Inflammatory macrophage (primary cell): ENCODE data around the gene RPS6KA3.
"Not testable (repeated sequence)": the region's sequence is repeated elsewhere in the genome, so short reads cannot be mapped to it uniquely, and the experiment has no call there.

Experiments used
- DNase-seq, 2 donors: peaks; one replicate each; pipeline ENCODE4 v3.0.0-alpha.2; 2020 to 2022

Gene RPS6KA3

DNA sequence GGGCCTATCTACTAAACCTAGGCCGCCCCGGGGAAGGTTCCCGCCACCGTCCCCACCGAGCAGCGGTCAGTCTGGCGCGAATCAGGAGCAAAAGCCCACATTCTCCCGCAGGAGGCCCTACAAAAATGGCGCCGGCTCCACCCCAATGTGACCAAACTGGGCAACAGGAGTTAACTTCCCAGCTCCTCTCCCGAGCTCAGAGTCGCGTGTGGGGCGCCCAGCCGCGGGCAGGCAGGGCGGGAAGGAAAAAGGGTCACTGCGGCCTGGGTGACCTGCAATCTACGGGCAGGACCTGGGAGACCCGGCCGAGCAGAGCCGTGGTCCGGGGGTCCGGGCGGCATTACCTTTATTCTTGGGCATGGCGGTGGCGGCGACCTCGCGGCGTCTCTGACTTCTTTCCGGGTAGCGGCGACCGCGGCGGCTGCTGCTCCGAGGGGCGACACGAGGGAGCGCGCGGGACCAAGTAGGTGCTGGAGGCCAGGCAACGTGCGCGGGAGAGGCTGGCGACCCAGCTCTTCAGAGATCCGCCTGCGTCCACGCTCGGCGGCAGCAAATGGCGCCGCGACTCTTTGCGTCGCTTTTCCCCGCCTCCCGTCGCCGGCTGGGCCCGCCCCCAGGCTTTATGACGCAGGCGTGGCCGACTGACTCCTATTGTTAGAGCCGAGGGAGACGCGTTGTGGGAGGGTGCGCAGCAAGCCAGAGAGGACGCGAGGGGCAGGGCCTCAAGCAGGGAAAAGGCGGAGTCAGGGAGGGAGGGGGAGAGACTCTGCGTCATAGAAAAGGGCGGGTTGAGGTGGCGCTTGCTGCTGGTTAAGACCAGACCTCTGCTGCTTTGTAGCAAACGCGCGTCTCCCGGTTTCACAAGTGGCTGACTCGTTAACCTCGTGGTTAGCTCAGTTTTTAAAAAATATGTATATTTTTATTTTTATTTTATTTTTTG, 125.2 kb downstream of the RPS6KA3 start, which contains the start of gene EIF1AX:
Gene EIF1AX, minus strand, starts transcription at position 558 of the 940 bp plus-strand sequence. Its CDS starts 198 bp downstream, at position 360.
- DNase-seq, result peak; percentile 96 to 97

DNA sequence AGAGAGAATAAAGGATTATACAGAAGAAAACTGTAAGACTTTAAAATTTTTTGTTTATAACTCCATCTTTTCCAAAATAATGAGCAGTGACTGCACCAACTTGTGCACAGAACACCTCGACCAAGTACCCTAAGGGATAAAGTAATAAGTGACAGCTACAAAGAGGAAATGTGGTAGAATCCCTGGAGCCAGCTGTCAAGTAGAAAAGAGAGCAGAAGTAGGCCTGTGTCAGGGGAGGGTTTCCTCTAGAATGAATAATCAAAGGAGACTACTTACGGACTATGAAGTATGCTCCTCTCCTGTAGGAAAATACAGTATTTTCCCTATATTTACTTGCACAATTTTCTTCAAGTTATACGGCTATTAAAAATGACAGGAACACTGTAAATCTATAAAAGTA, 126.3 kb downstream of the RPS6KA3 start:
- peak in 1 of 2 donors; percentile 4 for DNase-seq

DNA sequence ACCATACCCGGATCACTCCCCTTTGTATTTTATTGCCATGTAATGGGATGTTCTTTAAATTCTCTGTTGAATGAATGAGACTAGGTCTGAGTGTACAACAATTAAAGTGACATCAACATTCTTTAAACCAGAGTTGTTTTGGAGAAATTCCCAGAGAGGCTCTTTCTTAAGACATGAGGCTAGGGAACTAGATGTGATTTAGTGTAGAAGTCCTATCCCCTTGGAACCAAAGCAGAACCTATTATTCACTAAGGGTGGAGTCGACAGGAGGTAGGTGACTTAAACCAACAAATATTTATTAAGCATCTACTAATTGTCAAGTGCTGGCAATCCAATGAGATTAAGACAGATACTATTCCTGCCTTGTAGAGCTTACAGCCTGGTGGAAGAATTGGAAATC, 126.7 kb downstream of the RPS6KA3 start:
- DNase-seq, result no peak

DNA sequence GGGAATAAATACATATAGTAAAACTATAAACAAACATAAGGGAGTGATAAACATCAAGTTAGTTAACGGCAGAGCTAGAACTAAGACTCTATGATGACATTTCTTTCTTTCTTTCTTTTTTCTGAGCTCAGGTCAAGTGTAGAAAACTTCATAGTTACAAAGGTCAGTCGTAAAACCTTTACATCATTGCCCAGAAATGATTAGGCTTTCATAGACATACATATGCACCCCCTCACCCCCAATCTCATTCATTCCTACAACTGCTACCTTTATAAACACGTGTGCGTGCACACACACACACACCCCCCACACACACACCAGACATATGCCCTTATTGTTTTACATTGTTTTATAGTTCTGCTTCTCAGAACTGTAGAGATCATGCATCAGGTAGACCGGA, 130.8 kb downstream of the RPS6KA3 start:
- no peak for DNase-seq

DNA sequence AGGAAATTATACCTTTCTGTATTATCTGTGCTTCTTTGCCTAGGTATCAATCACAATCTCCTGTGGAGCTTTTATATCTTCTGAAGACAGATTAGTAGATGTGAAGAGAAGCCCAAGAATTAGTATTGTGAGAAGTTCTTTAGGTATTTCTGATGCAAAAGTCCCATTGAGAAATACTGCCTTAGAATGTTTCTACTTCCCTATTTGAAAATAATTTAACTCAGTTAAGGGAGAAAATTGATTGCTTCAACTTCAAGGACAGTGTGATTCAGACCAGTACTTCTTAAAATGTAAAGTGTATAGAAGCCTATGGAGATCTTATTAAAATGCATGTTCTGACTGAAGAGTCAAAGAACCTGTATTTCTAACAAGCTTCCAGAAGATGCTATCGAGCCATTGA, 134.0 kb downstream of the RPS6KA3 start:
- peak; percentile 22 to 76 for DNase-seq

DNA sequence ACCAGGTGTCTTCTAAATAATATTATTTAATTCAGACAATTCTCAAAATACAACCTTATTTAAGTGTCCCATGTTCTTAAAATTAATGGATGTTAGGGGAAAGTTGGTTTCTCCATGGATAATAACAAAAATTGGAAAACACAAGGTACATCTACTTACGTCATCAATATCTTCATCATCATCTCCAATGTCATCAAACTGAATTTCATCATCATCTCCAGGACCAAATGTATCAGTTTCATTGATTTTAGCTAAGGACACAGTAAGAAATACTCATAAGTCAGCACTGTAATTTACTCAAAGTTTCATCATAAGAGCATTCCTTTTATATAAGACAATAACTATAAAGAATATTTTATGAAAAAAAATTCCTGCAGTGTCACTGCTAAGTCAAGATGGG, 136.4 kb downstream of the RPS6KA3 start:
- no peak for DNase-seq

DNA sequence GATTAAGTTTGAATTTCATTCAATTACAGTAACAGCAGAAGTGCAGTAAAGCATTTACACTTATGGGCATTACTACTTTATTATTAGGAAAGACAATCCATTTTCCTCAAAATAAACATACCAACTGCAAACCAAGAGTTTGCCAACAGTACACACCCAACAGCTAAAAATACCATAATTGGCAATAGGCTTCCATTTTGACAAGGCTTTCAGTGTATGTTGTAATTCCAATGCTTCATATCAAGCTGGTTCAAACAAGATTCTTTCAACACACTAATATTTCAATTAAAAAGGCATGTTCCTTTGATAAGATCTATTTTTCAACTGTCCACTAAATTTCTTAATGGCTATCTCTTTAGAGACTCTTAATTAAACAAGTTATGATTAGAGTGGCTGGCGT, 137.2 kb downstream of the RPS6KA3 start:
- no peak for DNase-seq

DNA sequence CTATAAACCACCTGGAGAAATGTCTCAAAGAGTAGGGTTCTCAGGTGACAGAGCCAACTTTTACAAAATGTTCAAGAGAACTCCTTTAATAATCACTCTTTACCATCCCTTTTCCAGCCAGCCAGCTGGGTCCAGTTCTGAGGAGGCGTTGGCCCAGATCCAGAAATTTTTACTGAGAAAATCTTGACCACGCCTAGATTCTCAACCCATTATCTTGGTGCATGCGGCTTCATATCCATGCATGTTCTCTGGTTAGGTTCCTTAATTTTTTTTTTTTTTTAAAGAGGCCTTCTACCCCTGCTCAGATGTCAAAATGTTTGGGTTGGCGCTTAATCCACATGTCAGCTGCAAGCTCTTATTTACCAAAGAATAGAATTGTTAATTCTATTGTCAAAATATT, 138.0 kb downstream of the RPS6KA3 start:
- no peak for DNase-seq

DNA sequence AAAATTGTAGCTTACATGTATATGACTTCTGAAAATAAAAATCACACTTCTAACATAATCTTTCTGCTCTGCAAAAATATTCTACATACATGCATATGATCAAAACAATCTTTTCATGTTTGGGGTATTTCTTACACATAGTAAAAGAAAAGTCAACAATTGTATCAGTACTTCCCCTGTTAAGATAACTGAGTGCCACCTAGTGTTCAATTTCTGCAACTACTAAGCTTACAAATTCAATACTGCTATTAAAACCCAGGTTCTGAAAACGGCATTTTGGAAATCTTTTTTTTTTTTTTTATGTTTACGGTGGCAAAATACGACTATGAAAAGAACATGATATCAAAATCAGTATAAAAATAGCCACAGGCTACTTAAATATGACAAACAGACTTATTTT, 139.3 kb downstream of the RPS6KA3 start:
- not testable (repeated sequence) for DNase-seq

DNA sequence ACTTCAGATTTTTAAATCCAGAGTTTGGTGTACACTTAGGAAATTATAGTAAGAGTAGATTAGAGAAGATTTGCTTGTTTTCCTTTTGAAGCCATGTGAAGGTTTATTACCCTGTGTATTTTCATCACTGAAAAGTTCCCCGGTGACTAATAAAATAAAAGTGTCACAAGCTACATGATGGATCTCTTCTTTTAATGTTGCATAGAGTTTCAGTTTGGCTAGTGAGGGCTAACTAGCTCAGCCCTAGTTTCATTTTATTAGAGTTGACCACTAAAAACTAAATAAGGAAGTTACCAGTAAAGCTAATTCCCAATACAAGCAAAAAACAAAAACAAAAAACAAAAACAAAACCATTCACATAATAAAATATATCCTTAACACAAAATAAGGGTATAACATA, 139.9 kb downstream of the RPS6KA3 start:
- DNase-seq, result not testable (repeated sequence)

DNA sequence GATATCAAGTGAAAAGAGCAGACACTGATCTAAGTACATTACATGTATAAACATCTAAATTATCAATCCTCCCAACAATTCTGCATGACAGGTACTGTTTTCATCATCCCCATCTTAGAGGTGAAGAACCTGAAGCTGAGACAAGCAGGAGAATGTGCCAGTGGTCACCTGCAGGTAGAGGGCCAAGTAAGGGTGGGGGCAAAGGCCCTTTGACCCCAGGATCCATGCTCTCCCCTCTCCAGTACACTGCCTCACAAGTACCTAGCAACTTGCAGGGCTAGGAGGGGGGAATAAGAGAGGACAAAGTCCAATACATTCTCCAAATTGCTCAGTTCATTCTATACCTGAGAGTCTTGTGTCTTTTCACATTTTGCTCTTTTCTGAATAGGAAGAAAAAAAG, 141.7 kb downstream of the RPS6KA3 start:
- no peak for DNase-seq

DNA sequence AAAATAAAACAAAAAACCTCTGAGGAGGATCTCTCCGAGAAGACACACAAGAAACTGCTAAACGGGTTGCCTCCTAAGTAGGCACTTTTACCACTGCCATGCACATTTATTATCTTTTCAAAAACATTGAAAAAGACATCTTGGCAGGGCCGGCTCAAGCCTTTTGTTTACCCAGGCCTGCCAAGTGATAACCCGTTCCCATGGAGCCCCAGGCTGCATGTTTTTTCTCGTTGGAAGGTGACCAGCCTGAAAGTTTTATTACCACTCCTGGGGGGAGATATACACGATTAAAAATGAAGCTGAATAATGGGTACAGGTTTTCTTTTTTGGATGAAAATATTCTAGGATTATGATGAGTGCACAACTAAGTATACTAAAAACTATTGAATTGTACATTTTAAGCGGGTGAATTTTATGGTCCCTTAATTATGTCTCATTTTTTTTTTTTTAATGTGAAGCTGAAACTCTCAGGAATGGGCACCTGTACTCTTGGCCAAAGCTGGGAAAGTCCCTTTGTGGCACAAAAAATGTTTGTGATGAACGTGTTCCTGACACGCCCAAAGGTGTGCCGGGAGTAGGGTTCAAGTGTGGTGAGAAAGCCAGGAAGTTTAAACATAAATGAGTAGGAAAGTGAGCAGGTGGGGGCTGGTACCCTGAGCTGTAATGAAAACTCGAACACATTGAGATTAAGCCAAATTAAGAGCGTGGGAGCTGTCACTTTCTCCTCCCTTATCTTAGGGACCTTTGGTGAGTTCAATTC, 148.5 kb downstream of the RPS6KA3 start:
- no peak for DNase-seq

DNA sequence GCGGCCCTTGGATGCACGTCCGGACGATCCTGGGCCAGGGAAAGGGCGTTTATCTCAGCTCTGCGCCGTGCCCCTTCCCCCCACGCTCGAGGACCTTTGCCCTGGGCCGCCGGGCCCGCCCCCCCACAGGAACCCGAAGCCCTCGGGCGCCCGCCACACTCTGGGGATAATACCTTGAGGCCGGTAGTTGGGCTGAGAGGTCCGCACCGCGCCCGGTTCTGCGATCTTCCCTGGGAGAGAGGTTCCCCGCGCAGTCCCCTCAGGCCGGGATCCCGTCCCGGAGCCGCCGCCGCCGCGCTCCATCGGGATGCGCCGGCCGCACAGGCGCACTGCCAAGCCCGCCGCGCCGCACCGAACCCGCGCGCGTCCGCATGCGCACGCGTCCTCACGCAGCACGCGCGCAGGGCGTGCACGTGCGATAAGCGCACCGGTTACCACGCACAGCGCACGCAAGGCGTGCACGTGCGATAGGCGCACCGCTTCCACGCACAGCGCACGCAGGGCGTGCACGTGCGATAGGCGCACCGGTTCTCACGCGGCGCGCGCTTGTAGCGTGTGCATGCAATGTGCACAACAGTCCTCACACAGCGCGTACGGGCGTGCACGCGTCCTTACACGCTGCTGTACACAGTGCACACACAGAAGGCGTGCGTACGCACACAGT, 150.0 kb downstream of the RPS6KA3 start, which contains the start of gene MAP7D2:
Gene MAP7D2, minus strand, starts transcription at position 331 of the 664 bp plus-strand sequence. Its CDS starts 28 bp downstream, at position 303.
- no peak for DNase-seq

DNA sequence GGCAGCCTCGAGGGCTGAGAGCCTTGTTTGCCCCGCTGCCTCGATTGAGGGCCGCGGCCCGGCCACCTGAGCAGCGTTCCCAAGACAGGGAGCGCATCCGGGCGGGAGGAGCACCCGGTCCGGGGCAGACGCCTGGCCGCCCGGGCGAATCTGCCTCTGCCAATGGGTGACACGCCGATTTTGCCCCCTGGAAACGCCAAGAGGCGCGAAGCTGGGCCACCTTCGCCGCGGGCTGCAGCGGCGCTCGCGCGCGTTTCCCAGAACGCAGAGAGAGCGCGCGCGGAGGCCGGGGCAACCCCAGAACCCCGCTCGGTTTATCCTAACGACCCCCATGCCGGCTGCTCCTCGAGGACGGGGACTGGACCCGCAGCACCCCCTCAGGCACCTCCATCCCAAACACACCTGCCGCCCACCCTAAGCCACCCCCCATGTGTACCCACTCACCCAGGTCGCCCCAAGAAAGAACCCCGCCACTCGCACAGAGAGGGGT, 150.6 kb downstream of the RPS6KA3 start:
- no peak for DNase-seq

DNA sequence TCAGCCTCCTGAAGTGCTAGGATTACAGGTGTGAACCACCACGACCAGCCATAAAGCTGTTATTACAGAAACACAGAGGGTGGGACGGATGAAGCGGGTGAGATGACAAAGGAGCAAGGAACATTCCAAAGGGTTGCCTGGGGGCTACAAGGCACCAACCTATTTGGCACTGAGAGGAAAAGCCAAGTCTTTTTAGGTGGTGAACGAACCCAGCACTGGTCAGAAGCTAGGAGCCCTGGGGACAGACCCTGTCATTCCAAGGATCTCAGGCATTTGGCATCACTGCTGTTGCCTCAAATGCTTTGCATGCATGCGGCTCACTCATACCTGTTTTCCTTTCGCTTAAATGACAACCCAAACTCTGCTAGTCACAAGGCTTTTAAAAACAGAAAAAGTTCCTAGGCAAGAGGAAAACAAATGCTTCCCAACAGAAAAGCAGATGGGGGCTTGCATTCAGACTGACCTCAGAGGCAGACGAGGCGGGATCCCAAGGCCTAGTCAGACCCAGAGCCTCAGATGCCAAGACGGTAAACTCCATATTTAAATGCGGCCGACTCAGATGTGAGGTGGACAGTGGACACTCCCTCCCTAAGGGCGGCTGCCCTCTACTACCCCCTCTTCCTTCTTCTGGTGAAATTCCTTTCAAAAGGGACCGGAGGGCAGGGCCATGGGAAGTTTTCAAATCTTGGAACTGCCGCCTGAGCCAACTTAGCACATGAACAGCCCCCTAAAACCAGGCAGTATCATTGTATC, 154.5 kb downstream of the RPS6KA3 start:
- no peak for DNase-seq

DNA sequence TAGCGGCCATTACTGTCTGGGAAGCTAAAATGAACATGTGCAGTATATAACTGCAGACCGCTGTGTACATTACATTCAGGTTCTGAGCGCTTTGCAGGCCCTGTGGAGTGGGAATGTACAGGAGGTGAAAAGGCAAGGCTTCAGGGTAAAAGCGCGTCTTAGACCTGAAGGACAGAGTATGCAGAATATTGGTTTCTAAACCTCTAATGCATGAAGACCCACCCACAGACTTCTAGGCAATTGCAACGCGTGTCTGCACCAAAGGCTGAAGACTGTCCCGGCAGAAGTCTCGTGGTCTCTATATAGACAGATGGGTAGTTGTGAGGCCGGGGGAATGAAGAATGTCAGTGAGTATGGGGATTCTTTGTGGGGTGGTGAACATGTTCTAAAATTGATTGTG, 155.4 kb downstream of the RPS6KA3 start:
- no peak for DNase-seq

DNA sequence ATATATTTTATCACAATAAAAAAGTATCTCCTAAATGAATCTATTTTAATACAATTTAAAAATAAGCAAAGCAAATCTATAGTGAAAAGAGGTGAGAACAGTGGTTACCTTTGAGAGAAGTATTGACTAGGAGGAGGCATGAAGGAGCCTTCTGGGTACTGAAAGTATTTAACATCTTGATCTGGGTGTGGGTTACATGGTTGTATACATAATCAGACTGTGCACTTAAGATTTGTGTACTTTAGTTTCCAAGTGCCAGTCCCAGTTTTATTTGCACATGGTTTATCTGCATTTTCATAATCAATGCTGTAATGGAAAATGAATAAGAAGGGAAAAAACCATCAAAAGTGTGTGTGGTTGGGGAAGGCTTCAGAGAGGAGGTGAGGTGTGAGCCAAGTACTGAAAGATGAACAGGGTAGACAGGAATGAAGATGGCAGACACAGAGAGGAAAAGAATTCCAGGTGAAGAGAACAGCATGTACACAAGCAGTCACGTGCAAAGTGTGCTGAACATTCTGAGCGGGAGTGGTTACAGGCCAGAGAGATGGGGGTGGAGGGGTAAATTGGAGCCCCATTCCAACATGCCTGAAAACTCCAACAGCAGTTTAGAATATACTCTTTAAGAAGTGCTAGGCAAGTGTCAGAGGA, 164.7 kb downstream of the RPS6KA3 start:
- no peak for DNase-seq
